ENCODE measurements around the gene LTBP1. TPM values are rescaled to one million over a fixed set of nuclear protein-coding genes. Genes with fewer than 3 reads are reported as not detected.

LTBP1 gene
- total RNA-seq, 6 experiments from 2014 or later, result 260 to 409 (median 335) TPM

DNA sequence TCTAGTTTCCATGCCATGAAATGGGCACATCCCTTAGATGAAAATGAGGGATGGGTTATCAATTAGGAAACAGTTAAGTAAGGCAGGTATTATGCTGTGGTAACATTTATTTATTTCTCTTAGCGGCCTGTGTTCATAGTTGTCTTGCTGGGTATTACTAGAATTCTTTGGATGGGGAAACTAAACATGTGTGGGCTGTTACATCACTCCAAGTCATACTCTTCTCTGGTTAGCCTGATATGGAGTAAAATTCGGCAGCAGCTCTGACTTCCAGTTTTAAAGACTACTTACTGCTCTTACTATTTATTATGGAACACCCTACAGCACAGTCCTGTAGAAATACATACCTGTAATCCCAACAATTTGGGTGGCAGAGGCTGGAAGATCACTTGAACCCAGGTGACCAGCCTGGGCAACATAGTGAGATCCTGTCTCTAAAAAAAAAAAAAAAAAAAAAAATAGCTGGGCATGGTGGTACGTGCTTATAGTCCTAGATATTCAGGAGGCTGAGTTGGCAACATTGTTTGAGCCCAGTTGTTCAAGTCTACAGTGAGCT, 496.6 kb downstream of the LTBP1 start:
- Mint-ChIP-seq H3K4me1 (ENCODE audit: low read depth) (peaks cover 50% of the 10 kb centered on the region), H3K36me3 (ENCODE audit: low read depth) (peaks cover 11% of the 10 kb centered on the region; the same call in 1 of the 2 replicates), H3K4me3 (no peak overlapping the region), H3K27ac (no peak overlapping the region; the same call in 1 of the 2 replicates), H3K9me3 (no peaks in the 10 kb centered on the region), H3K27me3 (ENCODE audit: insufficient read depth) (no peaks in the 10 kb centered on the region)
- TF ChIP-seq, protein P1, sequence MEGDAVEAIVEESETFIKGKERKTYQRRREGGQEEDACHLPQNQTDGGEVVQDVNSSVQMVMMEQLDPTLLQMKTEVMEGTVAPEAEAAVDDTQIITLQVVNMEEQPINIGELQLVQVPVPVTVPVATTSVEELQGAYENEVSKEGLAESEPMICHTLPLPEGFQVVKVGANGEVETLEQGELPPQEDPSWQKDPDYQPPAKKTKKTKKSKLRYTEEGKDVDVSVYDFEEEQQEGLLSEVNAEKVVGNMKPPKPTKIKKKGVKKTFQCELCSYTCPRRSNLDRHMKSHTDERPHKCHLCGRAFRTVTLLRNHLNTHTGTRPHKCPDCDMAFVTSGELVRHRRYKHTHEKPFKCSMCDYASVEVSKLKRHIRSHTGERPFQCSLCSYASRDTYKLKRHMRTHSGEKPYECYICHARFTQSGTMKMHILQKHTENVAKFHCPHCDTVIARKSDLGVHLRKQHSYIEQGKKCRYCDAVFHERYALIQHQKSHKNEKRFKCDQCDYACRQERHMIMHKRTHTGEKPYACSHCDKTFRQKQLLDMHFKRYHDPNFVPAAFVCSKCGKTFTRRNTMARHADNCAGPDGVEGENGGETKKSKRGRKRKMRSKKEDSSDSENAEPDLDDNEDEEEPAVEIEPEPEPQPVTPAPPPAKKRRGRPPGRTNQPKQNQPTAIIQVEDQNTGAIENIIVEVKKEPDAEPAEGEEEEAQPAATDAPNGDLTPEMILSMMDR (IDR thresholded peaks at IDR 0.05), result no peak
- no peak for DNase-seq

GRCh38 chr2:33444967-33445366, 498.2 kb downstream of the LTBP1 start:
- no peak overlapping the region for H3K27ac Mint-ChIP-seq

GRCh38 chr2:33448220-33448899, 501.6 kb downstream of the LTBP1 start:
- Mint-ChIP-seq H3K4me3 (no peak overlapping the region), H3K36me3 (ENCODE audit: low read depth) (peaks cover 19% of the 10 kb centered on the region), H3K27ac (no peak overlapping the region), H3K9me3 (peaks cover 14% of the 10 kb centered on the region), H3K27me3 (ENCODE audit: insufficient read depth) (no peaks in the 10 kb centered on the region), H3K4me1 (ENCODE audit: low read depth) (peaks cover 22% of the 10 kb centered on the region)
- TF ChIP-seq, protein P1 (IDR thresholded peaks at IDR 0.05), result no peak
- DNase-seq, result no peak

More at GRCh38 chr2:33444967-33445366, 498.2 kb downstream of the LTBP1 start:
- TF ChIP-seq, protein P1 (IDR thresholded peaks at IDR 0.05), result no peak
- no peak overlapping the region for H3K4me3 Mint-ChIP-seq
- H3K27me3 Mint-ChIP-seq (ENCODE audit: insufficient read depth), result no peaks in the 10 kb centered on the region
- H3K36me3 Mint-ChIP-seq (ENCODE audit: low read depth), result peaks cover 6% of the 10 kb centered on the region; the same call in 1 of the 2 replicates
- no peaks in the 10 kb centered on the region for H3K9me3 Mint-ChIP-seq
- no peak for DNase-seq
- peaks cover 35% of the 10 kb centered on the region for H3K4me1 Mint-ChIP-seq (ENCODE audit: low read depth)

Small RNA genes lying within 50 kb of the gene (microRNA-seq; reads per million reads assigned to microRNA genes)
- gene MIR4430, result not detected

All from HFFc6 (cell line).